Right lobe of liver (tissue), 4 donors: ENCODE results near the gene PKN3.

ENCODE experiments used
- POLR2A ChIP-seq: fragments of 450-650 bp; IDR thresholded peaks from one replicate; pipeline ENCODE4 v1.6.1; 2017; ENCODE audit warnings: antibody characterized with exemption, mild to moderate bottlenecking
- TF ChIP-seq, protein P1 (sequence below), 4 donors: fragments of 200-600 bp in 3 of 4; fragments of 450-650 bp in 1 of 4; IDR thresholded peaks; one replicate each; pipeline versions ENCODE4 v1.5.1 to v1.8.0; 2016 to 2022; ENCODE audit warnings: antibody characterized with exemption in 4 of 4, mild to moderate bottlenecking in 2 of 4
- donor health status: DM: no; HTN: no; CAD: no.
- donor health status: DM: no; HTN: no; CAD: no.
- donor health status: DM: no; HTN: yes; CAD: no.

DNA sequence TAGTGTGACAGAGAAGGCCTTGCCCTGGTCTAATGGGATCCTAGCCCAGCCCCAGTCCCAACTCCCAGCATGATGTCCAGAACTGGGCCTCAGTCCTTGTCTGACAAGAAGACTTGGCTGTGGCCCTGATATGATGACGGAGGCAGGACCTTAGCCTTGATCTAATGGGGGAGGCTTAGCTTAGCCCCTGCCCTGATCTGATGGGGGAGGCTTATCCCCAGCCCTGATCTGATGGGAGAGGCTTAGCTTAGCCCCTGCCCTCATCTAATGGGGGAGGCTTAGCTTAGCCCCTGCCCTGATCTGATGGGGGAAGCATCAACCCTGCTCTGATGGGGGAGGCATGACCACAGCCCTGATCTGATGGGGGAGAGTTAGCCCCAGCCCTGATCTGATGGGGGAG lies 3.7 kb downstream of the PKN3 start:
- TF ChIP-seq, protein P1, sequence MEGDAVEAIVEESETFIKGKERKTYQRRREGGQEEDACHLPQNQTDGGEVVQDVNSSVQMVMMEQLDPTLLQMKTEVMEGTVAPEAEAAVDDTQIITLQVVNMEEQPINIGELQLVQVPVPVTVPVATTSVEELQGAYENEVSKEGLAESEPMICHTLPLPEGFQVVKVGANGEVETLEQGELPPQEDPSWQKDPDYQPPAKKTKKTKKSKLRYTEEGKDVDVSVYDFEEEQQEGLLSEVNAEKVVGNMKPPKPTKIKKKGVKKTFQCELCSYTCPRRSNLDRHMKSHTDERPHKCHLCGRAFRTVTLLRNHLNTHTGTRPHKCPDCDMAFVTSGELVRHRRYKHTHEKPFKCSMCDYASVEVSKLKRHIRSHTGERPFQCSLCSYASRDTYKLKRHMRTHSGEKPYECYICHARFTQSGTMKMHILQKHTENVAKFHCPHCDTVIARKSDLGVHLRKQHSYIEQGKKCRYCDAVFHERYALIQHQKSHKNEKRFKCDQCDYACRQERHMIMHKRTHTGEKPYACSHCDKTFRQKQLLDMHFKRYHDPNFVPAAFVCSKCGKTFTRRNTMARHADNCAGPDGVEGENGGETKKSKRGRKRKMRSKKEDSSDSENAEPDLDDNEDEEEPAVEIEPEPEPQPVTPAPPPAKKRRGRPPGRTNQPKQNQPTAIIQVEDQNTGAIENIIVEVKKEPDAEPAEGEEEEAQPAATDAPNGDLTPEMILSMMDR (IDR thresholded peaks at IDR 0.05), result no peak
- TF ChIP-seq POLR2A, result no peak
